GM12892 (cell line): ENCODE measurements around the gene ADRA2A.

Experiments
- POLR2A ChIP-seq: IDR thresholded peaks from 2 replicates; pipeline ENCODE4 v1.6.1; 2011; ENCODE audit warnings: low read depth, low read length, control low read depth
- POLR2AphosphoS5 ChIP-seq: IDR thresholded peaks from 2 replicates; pipeline ENCODE4 v1.6.1; 2011; ENCODE audit warnings: low read depth, low read length, control low read depth
- TAF1 ChIP-seq: IDR thresholded peaks from 2 replicates; pipeline ENCODE4 v1.6.1; 2011; ENCODE audit warnings: low read depth, mild to moderate bottlenecking, control low read depth, low read length, borderline replicate concordance

DNA sequence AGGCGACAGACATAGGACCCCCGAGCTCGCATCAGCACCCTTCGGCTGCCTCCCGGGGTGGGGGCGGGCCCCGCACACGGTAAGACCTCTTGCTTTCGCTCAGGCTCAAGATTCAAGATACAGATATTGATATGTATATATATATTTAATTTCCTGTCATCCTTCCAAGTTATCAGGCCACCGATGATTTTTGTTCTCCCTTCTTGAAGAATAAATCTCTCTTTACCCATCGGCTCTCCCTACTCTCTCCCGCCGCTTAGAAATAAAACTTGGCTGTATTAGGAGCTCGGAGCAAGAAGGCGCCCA, 603 bp downstream of the ADRA2A start:
- TF ChIP-seq POLR2AphosphoS5 (no peak), POLR2A (no peak), TAF1 (no peak)
